Neural crest cell (in vitro differentiated cells): ENCODE results near the gene CASP9. TPM values are rescaled to one million over a fixed set of nuclear protein-coding genes. Genes with fewer than 3 reads are reported as not detected.
"Not testable (repeated sequence)": the region's sequence is repeated elsewhere in the genome, so short reads cannot be mapped to it uniquely, and the experiment has no call there.

Experiments
- DNase-seq: peaks from one replicate; pipeline ENCODE4 v3.0.0; 2021; ENCODE audit warnings: low read depth, mixed read lengths, low spot score
- H3K27ac Mint-ChIP-seq: one replicate; pipeline ENCODE4 v1.8.0; 2021; ENCODE audit warnings: mild to moderate bottlenecking, mixed read lengths; ENCODE audit not compliant: unreplicated experiment
- H3K27me3 Mint-ChIP-seq: 2 replicates; pipeline ENCODE4 v1.8.0; 2021; ENCODE audit warnings: low read depth, mild to moderate bottlenecking, mixed read lengths
- H3K36me3 Mint-ChIP-seq: 2 replicates; pipeline ENCODE4 v1.8.0; 2021; ENCODE audit warnings: low read depth, mild to moderate bottlenecking, mixed read lengths
- H3K4me1 Mint-ChIP-seq: 2 replicates; pipeline ENCODE4 v1.8.0; 2021; ENCODE audit warnings: mixed read lengths
- H3K4me3 Mint-ChIP-seq: one replicate; pipeline ENCODE4 v1.8.0; 2021; ENCODE audit warnings: mild to moderate bottlenecking, mixed read lengths
- H3K9me3 Mint-ChIP-seq: 2 replicates; pipeline ENCODE4 v1.8.0; 2021; ENCODE audit warnings: mixed read lengths
- total RNA-seq: library from RNA; stranded (reverse); gene quantifications from 2 replicates; pipeline ENCODE4 v1.2.1, GENCODE V29; 2021
- TF ChIP-seq, protein P1 (sequence below): fragments of 200-600 bp; sonication (generic); conservative IDR thresholded peaks from 2 replicates; pipeline ENCODE4 v1.5.0; 2021; ENCODE audit warnings: antibody characterized with exemption, mild to moderate bottlenecking

Gene CASP9
- total RNA-seq, 1 donor from 2014 or later: 13.2 TPM

DNA sequence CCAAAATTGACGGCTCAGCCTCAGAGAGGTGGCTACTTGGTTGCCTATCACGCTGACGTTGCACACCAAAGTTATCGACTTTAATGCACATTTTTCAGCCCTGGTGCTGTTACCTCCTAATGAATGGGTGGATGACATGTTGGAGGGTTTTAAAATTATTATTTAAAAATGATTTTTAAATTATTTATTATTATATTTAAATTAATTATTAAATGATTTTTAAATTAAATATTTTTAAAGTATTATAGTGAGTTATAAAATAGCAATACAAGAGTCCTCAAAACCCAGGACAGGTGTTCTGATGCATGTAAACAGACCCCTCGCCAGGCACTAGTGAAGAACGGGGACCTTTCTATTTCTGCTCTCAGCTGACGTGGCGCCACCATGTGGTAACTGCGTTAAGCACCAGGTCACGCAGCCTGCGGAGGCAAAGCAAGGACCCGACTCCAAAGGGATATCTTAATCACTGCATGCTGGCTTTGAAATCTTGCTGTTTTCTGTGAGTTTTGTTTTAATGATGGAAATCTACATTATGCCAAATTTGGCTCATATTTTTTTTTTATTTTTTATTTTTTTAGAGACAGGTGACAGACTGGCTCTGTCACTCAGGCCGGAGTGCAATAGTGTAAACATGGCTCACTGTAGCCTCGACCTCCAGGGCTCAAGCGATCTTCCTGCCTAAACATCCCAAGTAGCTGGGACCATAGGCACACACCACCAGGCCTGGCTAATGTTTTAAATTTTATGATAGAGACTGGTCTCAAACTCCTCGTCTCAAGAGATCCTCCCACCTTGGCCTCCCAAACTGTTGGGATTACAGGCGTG is 22.6 kb downstream of the CASP9 start:
- Mint-ChIP-seq H3K4me1 (no peaks in the 10 kb centered on the region), H3K36me3 (no peaks in the 10 kb centered on the region), H3K4me3 (no peak overlapping the region), H3K27ac (no peak overlapping the region), H3K27me3 (no peaks in the 10 kb centered on the region), H3K9me3 (no peaks in the 10 kb centered on the region)
- TF ChIP-seq, protein P1, sequence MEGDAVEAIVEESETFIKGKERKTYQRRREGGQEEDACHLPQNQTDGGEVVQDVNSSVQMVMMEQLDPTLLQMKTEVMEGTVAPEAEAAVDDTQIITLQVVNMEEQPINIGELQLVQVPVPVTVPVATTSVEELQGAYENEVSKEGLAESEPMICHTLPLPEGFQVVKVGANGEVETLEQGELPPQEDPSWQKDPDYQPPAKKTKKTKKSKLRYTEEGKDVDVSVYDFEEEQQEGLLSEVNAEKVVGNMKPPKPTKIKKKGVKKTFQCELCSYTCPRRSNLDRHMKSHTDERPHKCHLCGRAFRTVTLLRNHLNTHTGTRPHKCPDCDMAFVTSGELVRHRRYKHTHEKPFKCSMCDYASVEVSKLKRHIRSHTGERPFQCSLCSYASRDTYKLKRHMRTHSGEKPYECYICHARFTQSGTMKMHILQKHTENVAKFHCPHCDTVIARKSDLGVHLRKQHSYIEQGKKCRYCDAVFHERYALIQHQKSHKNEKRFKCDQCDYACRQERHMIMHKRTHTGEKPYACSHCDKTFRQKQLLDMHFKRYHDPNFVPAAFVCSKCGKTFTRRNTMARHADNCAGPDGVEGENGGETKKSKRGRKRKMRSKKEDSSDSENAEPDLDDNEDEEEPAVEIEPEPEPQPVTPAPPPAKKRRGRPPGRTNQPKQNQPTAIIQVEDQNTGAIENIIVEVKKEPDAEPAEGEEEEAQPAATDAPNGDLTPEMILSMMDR: peak; percentile 79
- DNase-seq: peak; percentile 79

DNA sequence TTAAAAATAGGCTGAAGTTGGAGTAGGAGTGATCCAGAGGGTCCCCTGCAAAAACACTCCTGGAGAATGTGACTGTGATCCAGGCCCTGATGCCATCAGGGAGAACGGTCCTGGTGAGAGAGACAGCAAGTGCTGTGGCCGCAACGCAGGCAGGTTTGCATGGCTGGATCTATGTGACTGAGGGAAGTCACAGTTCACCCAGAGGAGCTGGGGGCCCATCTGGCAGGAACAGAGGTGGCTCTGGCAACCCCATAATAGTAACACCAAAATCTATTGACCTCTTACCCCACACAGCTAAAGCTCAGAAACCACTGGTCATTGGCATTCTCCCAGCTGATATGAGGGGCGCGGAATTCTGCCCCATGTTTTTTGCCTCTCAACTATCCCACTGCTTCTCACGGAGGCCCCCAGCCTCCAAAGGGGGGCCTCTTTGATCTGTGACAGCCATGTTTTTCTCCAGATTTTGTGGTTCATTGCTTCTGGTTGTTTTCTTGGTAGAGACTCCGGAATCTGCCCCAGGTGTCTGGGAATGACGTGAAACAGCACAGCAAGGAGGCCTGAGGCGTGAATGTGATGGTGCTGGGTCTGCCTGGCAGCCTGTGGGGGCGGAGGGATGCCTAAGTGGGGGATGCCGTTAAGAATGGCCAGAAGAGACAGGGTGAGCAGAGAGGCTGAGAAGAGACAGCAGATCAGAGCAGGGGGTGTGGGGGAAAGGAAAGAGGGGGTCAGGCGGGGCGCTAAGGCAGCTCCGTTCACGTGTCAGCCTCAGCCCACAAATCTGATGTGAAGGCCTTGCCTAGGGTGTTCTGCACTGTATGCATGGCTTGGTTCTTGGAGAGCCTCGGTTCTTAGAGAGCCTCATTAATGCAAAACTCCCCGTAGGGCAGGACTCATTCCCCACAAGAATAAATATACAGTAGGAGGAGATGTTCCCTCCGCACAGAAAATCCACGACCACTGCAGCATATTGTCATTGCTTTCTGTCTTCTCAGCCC is 23.5 kb downstream of the CASP9 start:
- TF ChIP-seq, protein P1: no peak
- Mint-ChIP-seq H3K4me1 (no peaks in the 10 kb centered on the region), H3K9me3 (no peaks in the 10 kb centered on the region), H3K4me3 (no peak overlapping the region), H3K27me3 (no peaks in the 10 kb centered on the region), H3K27ac (no peak overlapping the region), H3K36me3 (peaks cover 2% of the 10 kb centered on the region)
- DNase-seq: no peak

DNA sequence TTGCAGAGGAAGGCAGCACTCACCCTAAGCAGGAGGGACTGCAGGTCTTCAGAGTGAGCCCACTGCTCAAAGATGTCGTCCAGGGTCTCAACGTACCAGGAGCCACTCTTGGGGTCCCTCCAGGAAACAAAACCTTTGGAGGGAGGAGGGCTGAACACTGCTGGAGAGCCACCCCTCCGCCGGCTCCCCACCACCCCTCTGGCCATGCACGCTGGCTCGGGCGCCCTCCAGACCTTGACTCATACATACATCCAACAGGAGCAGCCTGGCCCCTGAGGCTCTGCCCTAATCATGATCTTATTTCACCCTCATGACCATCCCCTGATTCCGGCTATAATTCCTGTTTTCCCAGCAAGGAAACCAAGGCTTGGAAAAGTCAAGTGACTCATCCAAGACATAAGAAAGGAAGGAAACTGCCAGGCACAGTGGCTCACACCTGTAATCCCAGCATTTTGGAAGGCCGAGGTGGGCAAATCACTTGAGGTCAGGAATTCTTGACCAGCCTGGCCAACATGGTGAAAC is 30.1 kb downstream of the CASP9 start:
- Mint-ChIP-seq H3K9me3 (no peaks in the 10 kb centered on the region), H3K27me3 (no peaks in the 10 kb centered on the region), H3K4me3 (no peak overlapping the region), H3K4me1 (no peaks in the 10 kb centered on the region), H3K27ac (no peak overlapping the region), H3K36me3 (peaks cover 8% of the 10 kb centered on the region)
- TF ChIP-seq, protein P1: no peak
- DNase-seq: no peak

DNA sequence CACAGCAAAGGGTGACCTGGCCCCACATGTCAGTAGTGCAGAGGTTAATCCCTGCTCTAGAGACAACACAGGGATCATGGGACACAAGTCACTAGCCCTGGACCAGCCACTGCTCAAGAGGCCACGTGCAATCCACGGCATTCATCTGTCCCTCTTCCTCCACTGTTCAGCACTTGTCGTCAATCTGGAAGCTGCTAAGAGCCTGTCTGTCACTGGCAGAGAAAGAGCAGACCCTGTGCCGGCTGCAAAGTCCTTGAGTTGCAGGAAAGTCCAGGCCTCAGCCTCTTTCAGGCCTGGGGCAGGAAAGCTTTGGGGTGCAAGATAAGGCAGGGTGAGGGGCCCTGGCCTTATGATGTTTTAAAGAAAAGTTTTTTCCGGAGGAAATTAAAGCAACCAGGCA is 31.4 kb downstream of the CASP9 start:
- Mint-ChIP-seq H3K27ac (no peak overlapping the region), H3K27me3 (no peaks in the 10 kb centered on the region), H3K9me3 (no peaks in the 10 kb centered on the region), H3K36me3 (peaks cover 8% of the 10 kb centered on the region), H3K4me1 (no peaks in the 10 kb centered on the region), H3K4me3 (no peak overlapping the region)
- TF ChIP-seq, protein P1: no peak
- no peak for DNase-seq

DNA sequence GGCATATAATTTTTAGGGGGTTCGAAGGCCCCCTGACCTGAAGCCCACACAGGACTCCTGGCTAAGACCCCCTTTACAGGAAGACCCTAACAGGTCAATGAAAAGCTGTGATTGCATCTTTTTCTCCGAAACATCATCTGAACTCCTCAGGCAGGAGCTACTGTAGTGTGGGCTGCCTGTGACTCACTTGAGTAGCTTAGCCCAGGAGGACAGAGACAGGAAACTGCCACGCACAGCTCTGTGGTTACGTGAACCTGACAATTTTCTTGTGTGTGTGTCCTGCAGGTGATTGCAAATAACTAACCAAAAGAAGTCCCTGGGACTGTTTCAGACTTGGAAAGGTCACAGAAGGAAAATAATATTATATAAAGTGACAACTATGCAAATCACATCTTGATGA is 33.0 kb downstream of the CASP9 start:
- H3K4me1 Mint-ChIP-seq, H3K36me3 Mint-ChIP-seq, H3K27me3 Mint-ChIP-seq, H3K27ac Mint-ChIP-seq, H3K4me3 Mint-ChIP-seq, DNase-seq, H3K9me3 Mint-ChIP-seq: not testable (repeated sequence)
